Measurements from ENCODE around the gene ST8SIA6. TPM values are rescaled to one million over a fixed set of nuclear protein-coding genes. Genes with fewer than 3 reads are reported as not detected.

The ST8SIA6 gene
- total RNA-seq, 2 donors from 2014 or later = not detected

- ATAC-seq = no peak
- intact Hi-C loops (cut with DNase I) = no loop called here
- WGBS, 2 donors = 64 to 74% methylated on average over 3 of the region's 3 CpGs
Measured at GRCh38 chr10:17472481-17473227, 18.3 kb upstream of the ST8SIA6 start.

GRCh38 chr10:17470246-17470645, 15.9 kb upstream of the ST8SIA6 start:
- Histone ChIP-seq H3K4me1 (no peaks in the 10 kb centered on the region), H3K27me3 (no peaks in the 10 kb centered on the region), H3K9me3 (peaks cover 0 to 7% (median 0%) of the 10 kb centered on the region in 3 donors), H3K27ac (no peak overlapping the region), H3K36me3 (replicated peaks in 1 of 2; ENCODE audit: insufficient read depth in 1 of 2, low read depth in 2 of 2) (no peaks in the 10 kb centered on the region), H3K4me3 (no peak overlapping the region)
- no peak for ATAC-seq
- no peak for TF ChIP-seq POLR2A (IDR thresholded peaks at IDR 0.05)
- TF ChIP-seq, protein P1, sequence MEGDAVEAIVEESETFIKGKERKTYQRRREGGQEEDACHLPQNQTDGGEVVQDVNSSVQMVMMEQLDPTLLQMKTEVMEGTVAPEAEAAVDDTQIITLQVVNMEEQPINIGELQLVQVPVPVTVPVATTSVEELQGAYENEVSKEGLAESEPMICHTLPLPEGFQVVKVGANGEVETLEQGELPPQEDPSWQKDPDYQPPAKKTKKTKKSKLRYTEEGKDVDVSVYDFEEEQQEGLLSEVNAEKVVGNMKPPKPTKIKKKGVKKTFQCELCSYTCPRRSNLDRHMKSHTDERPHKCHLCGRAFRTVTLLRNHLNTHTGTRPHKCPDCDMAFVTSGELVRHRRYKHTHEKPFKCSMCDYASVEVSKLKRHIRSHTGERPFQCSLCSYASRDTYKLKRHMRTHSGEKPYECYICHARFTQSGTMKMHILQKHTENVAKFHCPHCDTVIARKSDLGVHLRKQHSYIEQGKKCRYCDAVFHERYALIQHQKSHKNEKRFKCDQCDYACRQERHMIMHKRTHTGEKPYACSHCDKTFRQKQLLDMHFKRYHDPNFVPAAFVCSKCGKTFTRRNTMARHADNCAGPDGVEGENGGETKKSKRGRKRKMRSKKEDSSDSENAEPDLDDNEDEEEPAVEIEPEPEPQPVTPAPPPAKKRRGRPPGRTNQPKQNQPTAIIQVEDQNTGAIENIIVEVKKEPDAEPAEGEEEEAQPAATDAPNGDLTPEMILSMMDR (IDR thresholded peaks at IDR 0.05) = no peak
- 86 to 89% methylated on average over 5 of the region's 5 CpGs for WGBS, 2 donors
- no peak for DNase-seq
- intact Hi-C loops (cut with DNase I) = no loop called here

More at GRCh38 chr10:17472481-17473227, 18.3 kb upstream of the ST8SIA6 start:
- no peak overlapping the region for H3K4me3 ChIP-seq
- H3K9me3 ChIP-seq = peaks cover 0 to 7% (median 0%) of the 10 kb centered on the region in 3 donors
- H3K36me3 ChIP-seq (replicated peaks in 1 of 2; ENCODE audit: insufficient read depth in 1 of 2, low read depth in 2 of 2) = no peaks in the 10 kb centered on the region
- TF ChIP-seq, protein P1 (IDR thresholded peaks at IDR 0.05) = no peak
- TF ChIP-seq POLR2A (IDR thresholded peaks at IDR 0.05) = no peak
- H3K27me3 ChIP-seq = no peaks in the 10 kb centered on the region
- H3K27ac ChIP-seq = no peak overlapping the region
- no peaks in the 10 kb centered on the region for H3K4me1 ChIP-seq
- no peak for DNase-seq

GRCh38 chr10:17465328-17466125, 11.1 kb upstream of the ST8SIA6 start:
- no peak for TF ChIP-seq POLR2A (IDR thresholded peaks at IDR 0.05)
- TF ChIP-seq, protein P1 (IDR thresholded peaks at IDR 0.05) = no peak
- Histone ChIP-seq H3K9me3 (peaks cover 0 to 4% (median 0%) of the 10 kb centered on the region in 3 donors), H3K36me3 (replicated peaks in 1 of 2; ENCODE audit: insufficient read depth in 1 of 2, low read depth in 2 of 2) (no peaks in the 10 kb centered on the region), H3K4me1 (no peaks in the 10 kb centered on the region), H3K27ac (no peak overlapping the region), H3K27me3 (no peaks in the 10 kb centered on the region), H3K4me3 (no peak overlapping the region)
- WGBS, 2 donors = 58 to 62% methylated on average over 5 of the region's 5 CpGs
- ATAC-seq (no peak), DNase-seq (no peak)
- intact Hi-C loops (cut with DNase I) = no loop called here

DNA sequence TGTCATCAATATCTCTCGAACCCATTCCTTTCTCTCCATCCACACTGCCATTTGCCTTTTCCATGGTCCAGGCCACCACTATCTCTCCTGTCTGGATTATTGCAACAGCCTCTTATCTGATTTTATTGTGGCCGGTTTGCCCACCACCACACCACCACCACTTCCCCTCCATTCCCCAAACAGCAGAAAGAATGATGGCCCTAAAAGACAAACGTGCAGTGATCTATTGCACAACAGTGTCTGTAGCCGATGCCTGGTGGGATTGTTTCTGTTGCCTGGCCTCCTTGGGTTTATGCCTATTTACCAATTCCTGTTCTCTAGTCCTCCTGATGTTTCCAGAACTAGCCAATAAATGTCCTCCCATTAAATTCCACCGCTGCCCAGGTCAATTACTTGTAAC, 10.2 kb upstream of the ST8SIA6 start:
- no peaks in the 10 kb centered on the region for H3K4me1 ChIP-seq
- H3K27ac ChIP-seq = no peak overlapping the region
- no peaks in the 10 kb centered on the region for H3K9me3 ChIP-seq
- no peaks in the 10 kb centered on the region for H3K27me3 ChIP-seq
- TF ChIP-seq, protein P1 (IDR thresholded peaks at IDR 0.05) = no peak
- no peak for TF ChIP-seq POLR2A (IDR thresholded peaks at IDR 0.05)
- no peaks in the 10 kb centered on the region for H3K36me3 ChIP-seq (replicated peaks in 1 of 2; ENCODE audit: insufficient read depth in 1 of 2, low read depth in 2 of 2)
- WGBS, 2 donors = 58 to 67% methylated on average over 5 of the region's 5 CpGs
- H3K4me3 ChIP-seq = no peak overlapping the region
- ATAC-seq = no peak
- no peak for DNase-seq
- intact Hi-C loops (cut with DNase I) = no loop called here
